AG04449 (cell line): ENCODE measurements around the gene FAM53B.

ENCODE experiments used
- CTCF ChIA-PET: fragments of 350-600 bp; formaldehyde crosslinking; extraction: SDS; loops from one replicate; lab custom pipeline; 2021; ENCODE audit warnings: antibody characterized with exemption; lab: Yijun Ruan, JAX
- POLR2A ChIA-PET: fragments of 400-600, 350-600 bp; formaldehyde crosslinking; extraction: SDS; loops from one replicate; lab custom pipeline; 2020; ENCODE audit warnings: antibody characterized with exemption, inconsistent platforms; lab: Yijun Ruan, JAX
- DNase-seq: peaks from one replicate; pipeline ENCODE4 v3.0.0-alpha.2; 2010; ENCODE audit warnings: low read depth, low spot score
- H3K4me3 ChIP-seq: 2 replicates; pipeline ENCODE4 v1.5.1; 2011; ENCODE audit warnings: low read depth, mild to moderate bottlenecking, control low read depth, low read length
- TF ChIP-seq, protein P1 (sequence below): IDR thresholded peaks from one replicate; pipeline ENCODE4 v1.5.1; 2011; ENCODE audit warnings: mild to moderate bottlenecking, moderate library complexity, low read length, control low read depth, inconsistent platforms; ENCODE audit not compliant: insufficient read depth; ENCODE audit errors: missing control alignments

Gene FAM53B

DNA sequence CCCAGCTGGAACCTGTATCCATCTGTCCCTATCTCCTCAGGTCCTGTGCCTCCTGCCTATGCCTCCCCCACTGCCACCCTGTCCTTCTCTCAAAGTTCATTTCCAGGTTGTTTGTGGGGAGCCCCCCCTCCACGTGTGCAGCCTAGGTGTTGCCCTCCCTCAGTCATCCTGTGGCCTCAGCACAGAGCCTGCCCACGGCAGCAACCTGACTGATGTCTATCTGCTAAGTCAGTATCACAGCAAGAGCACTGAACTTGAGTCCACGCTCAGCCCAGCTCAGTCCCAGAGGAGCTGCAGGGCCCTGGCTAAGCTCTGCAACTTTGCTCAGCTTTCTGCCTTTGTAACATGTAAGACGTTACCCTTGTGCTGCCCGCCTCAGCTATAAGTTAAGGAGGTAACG lies 28.7 kb downstream of the FAM53B start:
- DNase-seq: no peak
- CTCF ChIA-PET: interaction anchor here (0.9 to 8.5 kb wide), 2 partner anchors 13 to 26 kb away, joined by 4 to 56 read pairs; no protein-coding TSS in a partner anchor
- H3K4me3 ChIP-seq: no peak overlapping the region
- TF ChIP-seq, protein P1, sequence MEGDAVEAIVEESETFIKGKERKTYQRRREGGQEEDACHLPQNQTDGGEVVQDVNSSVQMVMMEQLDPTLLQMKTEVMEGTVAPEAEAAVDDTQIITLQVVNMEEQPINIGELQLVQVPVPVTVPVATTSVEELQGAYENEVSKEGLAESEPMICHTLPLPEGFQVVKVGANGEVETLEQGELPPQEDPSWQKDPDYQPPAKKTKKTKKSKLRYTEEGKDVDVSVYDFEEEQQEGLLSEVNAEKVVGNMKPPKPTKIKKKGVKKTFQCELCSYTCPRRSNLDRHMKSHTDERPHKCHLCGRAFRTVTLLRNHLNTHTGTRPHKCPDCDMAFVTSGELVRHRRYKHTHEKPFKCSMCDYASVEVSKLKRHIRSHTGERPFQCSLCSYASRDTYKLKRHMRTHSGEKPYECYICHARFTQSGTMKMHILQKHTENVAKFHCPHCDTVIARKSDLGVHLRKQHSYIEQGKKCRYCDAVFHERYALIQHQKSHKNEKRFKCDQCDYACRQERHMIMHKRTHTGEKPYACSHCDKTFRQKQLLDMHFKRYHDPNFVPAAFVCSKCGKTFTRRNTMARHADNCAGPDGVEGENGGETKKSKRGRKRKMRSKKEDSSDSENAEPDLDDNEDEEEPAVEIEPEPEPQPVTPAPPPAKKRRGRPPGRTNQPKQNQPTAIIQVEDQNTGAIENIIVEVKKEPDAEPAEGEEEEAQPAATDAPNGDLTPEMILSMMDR: no peak
- POLR2A ChIA-PET: no interaction called here

DNA sequence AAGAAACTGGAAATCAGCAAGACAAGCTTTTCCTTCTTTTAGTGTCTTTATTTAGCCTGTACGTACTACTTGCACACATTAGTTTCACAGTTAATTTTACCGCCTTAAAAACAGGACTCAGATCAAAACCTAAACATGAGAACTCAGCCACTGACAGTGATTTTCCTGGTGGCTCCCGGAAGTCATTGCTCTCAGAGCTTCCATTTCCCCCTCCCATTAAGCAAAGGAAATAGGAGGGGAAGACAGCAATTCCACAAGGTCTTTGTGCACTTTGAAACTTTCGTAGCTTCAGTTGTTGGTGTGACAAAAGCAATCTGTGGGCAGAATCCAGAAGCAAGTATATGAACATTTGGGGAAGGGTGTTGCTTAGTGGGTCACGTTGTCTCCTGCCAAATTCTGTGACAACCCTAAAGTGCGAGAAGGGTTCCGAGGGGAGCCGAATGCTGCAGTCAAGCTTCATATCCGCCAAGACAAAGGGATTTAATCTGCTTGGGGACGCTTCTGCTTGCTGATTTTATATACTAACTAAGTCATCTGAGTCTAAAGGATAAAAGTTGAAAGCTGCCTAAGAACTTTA lies 30.4 kb downstream of the FAM53B start:
- ChIA-PET POLR2A (no interaction called here), CTCF (interaction anchor here (1.5 to 8.5 kb wide), 2 partner anchors 9 to 27 kb away, joined by 4 to 56 read pairs; no protein-coding TSS in a partner anchor)
- DNase-seq: no peak
- TF ChIP-seq, protein P1: no peak
- H3K4me3 ChIP-seq: no peak overlapping the region

DNA sequence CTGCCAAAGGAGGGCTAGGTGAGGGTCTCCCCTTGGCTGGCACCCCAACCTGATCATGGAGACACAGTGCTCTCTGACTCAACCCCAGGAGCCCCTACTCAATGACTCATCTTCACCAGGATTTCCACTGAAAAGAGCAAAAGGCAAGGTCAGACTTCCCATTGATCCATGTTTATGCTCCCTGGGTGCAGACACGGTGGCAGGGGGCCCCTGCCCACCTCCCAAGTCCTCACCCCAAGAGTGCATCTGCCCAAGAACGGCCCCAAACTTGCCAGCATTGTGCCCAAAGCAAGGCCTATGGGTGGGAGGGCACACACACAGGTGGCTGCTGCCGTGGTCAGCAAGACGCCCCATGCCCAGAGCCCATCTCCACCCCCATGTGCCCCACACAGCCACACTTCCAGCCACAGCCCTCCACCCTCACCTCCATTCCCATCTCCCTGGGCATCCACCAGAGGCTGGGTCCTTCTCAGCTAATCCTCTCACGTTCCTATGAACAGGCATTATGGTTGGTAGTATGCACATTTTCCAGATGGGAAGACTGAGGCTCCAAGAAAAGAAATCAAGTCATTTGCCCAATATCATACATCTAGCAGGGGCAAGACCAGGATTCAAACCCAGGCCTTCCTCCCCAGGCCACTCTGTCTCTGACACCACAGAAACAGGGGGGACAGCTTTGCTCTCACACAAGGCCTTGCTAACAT lies 31.3 kb downstream of the FAM53B start:
- TF ChIP-seq, protein P1: no peak
- no peak for DNase-seq
- no peak overlapping the region for H3K4me3 ChIP-seq
- ChIA-PET POLR2A (no interaction called here), CTCF (interaction anchor here (1.2 to 8.5 kb wide), 3 partner anchors 8 to 33 kb away, joined by 3 to 56 read pairs (median 4); no protein-coding TSS in a partner anchor)

DNA sequence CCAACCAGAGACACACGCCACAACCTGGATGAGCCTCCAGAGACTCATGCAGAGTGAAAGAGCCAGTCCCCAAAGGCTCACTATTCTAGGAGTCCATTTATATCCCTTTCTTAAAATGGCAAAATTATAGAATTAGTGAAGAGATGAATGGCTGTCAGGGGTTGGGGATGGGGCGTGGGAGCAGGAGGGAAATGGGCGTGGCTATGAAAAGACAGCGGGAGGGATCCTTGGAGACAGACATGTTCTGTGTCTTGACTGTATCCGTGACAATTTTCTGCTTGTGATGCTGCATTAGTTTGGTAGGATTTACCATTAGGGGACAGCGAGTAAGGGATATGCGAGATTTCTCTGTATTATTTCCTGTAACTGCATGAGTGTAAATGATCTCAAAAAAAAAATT lies 33.0 kb downstream of the FAM53B start:
- ChIA-PET CTCF (no interaction called here), POLR2A (no interaction called here)
- H3K4me3 ChIP-seq: no peak overlapping the region
- no peak for DNase-seq
- TF ChIP-seq, protein P1: no peak

DNA sequence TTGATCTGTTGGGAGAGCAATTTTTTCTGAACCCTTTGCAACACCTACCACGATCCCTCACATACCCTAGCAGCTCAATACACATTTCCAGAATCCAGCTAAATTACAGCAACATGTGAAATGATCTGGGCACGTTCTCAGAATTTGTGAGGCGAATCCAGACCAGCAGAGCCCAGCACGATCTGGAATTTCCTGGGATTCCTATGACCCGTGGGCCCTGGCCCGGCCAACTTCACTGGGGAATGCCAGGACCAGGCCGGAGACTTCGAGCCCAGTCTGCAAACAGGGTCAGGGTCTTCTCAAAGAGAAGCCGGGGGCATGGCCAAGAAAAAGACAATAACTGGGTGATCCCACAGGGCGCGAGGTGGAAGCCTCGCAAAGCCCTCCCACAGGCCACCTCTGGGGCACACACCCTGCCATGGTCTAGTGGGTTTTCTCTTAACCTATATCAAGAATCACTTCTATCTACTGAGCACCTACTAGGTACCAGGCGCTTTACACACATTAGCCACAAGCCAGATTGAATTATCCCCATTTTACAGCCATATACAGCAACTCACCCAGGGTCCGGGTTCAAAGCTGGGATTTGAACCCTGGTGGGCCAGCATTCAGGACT lies 33.8 kb downstream of the FAM53B start:
- ChIA-PET POLR2A (no interaction called here), CTCF (no interaction called here)
- no peak for DNase-seq
- H3K4me3 ChIP-seq: no peak overlapping the region
- TF ChIP-seq, protein P1: no peak

DNA sequence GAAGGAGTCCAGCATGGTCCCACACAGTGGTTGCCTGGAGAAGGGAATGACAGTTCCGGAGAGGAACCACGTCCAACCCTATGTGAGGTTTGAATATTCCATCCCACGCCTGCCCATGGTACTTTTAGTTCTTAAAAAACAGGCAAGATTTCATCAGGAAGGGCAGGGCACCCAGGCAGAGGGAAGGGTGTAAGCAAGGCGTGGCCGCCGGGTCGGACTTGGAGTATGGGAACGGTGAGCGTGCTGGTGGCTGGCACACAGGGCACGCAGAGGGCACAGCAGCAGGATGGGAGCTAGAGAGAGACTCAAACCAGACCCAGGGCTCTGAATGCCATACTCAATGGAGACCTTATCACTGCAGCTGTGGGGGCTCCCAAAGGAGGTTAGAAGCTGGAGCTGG lies 34.3 kb downstream of the FAM53B start:
- no peak for DNase-seq
- ChIA-PET POLR2A (no interaction called here), CTCF (no interaction called here)
- TF ChIP-seq, protein P1: no peak
- no peak overlapping the region for H3K4me3 ChIP-seq
